ENCODE measurements around the gene RDH13. TPM values are rescaled to one million over a fixed set of nuclear protein-coding genes. Genes with fewer than 3 reads are reported as not detected.
A peak's percentile ranks its signal among the peaks of the same experiment; 100 is the strongest.

RDH13 gene
- total and polyA plus RNA-seq, 10 of the 15 experiments (the other 5 are each of a cell fraction or from before 2014, with no cell fraction given), result 1.3 to 11.6 (median 8.9) TPM

- 95% methylated on average over 26 of the region's 32 CpGs for WGBS (ENCODE audit: insufficient coverage, insufficient replicate concordance, low lambda C conversion rate, missing lambda C conversion rate)
- ChIA-PET RAD21 (ENCODE audit: unreplicated experiment) (no interaction called here), CTCF (interaction anchor here (0.6 kb wide), 1 partner anchor 69 kb away, joined by 3 read pairs; no protein-coding TSS in a partner anchor), POLR2A (no interaction called here), SMC1A (ENCODE audit: uncharacterized antibody, unreplicated experiment) (no interaction called here)
- Histone ChIP-seq H3K27ac (ENCODE audit: control insufficient read depth, insufficient read depth) (no peak overlapping the region), H3K9ac (ENCODE audit: control insufficient read depth, insufficient read depth, low read length) (no peak overlapping the region), H3K36me3 (ENCODE audit: control insufficient read depth in 2 of 2, insufficient read depth in 2 of 2, low read length in 1 of 2) (peaks cover 0 to 2% of the 10 kb centered on the region in 2 experiments; a peak in 2 of 4 replicates), H3K79me2 (ENCODE audit: control insufficient read depth, insufficient read depth, low read length) (no peaks in the 10 kb centered on the region), H3K27me3 (replicated peaks in 1 of 2; ENCODE audit: control insufficient read depth in 2 of 2, insufficient read depth in 2 of 2, low read length in 1 of 2) (peaks cover 0 to 7% of the 10 kb centered on the region in 2 experiments; a peak in 2 of 4 replicates), H4K20me1 (ENCODE audit: control insufficient read depth, insufficient read depth) (no peaks in the 10 kb centered on the region), H3K4me3 (no peak overlapping the region), H3K9me3 (replicated peaks; ENCODE audit: control insufficient read depth, insufficient read depth, low read length) (no peaks in the 10 kb centered on the region), H3K4me1 (ENCODE audit: control insufficient read depth, insufficient read depth, low read length) (0 out of 2 replicates have a peak, but pooled peaks cover 3% of the 10 kb centered on the region), H2AFZ (ENCODE audit: control insufficient read depth, low read depth, low read length) (no peak overlapping the region), H3K4me2 (ENCODE audit: control insufficient read depth, insufficient read depth) (no peak overlapping the region)
- BruUV-seq (replicated peaks), result TSS peak; percentile 78
- no peak for DNase-seq (ENCODE audit: low read depth, low spot score)
- in situ Hi-C loops (cut with MboI), result no loop called here
- TF ChIP-seq HCFC1 (IDR thresholded peaks at IDR 0.05; ENCODE audit: low read length), result no peak
- no peak for TF ChIP-seq SMC3 (IDR thresholded peaks at IDR 0.05; ENCODE audit: borderline replicate concordance, low read length)
- TF ChIP-seq SREBF1 (IDR thresholded peaks at IDR 0.05; ENCODE audit: low read length), result no peak
- TF ChIP-seq NBN (IDR thresholded peaks at IDR 0.05), result no peak
- no peak for TF ChIP-seq ATF7 (IDR thresholded peaks at IDR 0.05; ENCODE audit: low read depth)
- TF ChIP-seq CEBPB (IDR thresholded peaks at IDR 0.05; ENCODE audit: borderline replicate concordance in 1 of 2, low read depth in 2 of 2, low read length in 2 of 2), result no peak
- TF ChIP-seq TAF1 (IDR thresholded peaks at IDR 0.05; ENCODE audit: borderline replicate concordance, low read depth, low read length), result no peak
- no peak for TF ChIP-seq CBX5 (IDR thresholded peaks at IDR 0.05; ENCODE audit: low read depth)
- no peak for TF ChIP-seq SMAD5 (IDR thresholded peaks at IDR 0.05; ENCODE audit: low read depth)
- TF ChIP-seq DPF2 (IDR thresholded peaks at IDR 0.05), result no peak
- no peak for TF ChIP-seq SPI1 (IDR thresholded peaks at IDR 0.05; ENCODE audit: borderline replicate concordance, insufficient read depth, low read depth, low read length)
- intact Hi-C loops (cut with micrococcal nuclease; ENCODE audit: unreplicated experiment), result no loop called here
- no peak for ATAC-seq
- FAIRE-seq, result no peak
Measured at GRCh38 chr19:55091126-55091910, 28.4 kb upstream of the RDH13 start.

Data from GM12878 (cell line).